ENCODE results near the gene NR3C2.
A peak's percentile ranks its signal among the peaks of the same experiment; 100 is the strongest.

The NR3C2 gene

DNA sequence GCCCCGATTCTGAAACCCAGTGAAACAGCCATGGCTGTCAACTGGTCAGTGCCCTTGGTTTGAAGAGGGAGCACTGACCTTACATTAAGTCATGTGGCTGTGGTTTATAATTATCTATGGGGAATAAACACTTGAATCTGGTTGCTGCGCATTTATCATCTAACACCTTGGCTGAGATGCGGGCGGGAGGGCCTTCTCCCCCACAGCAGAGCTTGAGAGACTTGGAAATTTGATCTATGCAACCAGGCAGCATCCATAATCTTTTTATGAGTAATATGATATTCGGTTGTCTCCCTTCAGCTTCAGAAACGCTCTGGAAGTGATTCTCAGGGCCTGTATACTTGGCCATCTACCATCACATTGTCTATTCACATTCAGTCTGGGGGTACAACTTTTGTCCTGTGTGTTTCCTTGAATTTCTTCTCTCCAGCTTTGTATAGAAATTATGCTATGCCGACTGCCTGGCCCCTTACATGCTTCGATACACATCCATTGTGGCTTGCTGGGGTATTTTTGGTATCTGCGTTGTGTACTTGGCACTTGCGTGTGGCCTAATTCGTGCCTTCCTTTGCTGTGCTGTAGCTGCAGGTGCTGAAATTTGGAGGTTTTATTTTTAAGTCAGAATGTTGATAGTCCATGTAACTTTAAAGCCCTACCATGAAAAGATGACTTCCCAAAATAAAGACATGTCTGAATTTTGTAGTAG lies 388.8 kb downstream of the NR3C2 start:
- no peak for DNase-seq (ENCODE audit: low read depth)

DNA sequence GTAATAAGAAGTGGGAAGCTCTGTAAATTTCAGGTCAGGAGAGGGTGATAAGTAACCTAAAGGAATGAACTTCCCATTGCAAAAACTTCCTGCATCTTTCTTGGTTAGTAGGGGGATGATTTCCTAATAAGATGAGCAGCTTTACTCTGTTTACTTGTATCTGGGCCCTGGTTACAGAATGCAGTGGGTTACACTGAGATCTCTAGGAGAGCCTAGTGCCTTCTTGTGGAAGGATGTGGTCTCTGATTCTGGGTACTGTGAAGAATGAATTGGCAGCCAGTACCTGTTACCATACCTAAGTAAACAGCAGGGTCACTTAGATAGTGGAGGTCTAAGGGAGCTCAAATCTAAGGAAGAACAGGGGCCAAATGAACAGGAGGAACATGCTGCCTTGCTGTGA lies 389.8 kb downstream of the NR3C2 start:
- DNase-seq (ENCODE audit: low read depth): no peak

DNA sequence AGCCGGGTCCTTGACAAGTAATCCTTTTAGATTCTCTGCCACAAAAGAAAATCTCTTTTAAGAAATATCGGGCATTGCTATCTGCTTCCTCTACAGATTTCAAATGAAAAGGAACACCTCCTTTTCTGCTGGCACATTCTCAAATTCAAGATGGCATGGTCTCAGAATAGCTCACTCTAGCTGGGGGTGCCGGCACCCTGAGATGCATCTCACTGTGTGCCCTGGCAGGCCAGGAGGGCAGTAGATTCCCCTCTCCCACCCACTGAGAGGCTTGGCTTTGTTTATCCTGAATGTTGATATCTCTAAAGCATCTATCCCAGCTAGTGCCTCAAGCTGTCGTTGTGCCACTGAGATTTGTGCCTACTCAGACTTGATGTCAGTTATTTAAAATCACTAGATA lies 390.8 kb downstream of the NR3C2 start:
- DNase-seq (ENCODE audit: low read depth): no peak

DNA sequence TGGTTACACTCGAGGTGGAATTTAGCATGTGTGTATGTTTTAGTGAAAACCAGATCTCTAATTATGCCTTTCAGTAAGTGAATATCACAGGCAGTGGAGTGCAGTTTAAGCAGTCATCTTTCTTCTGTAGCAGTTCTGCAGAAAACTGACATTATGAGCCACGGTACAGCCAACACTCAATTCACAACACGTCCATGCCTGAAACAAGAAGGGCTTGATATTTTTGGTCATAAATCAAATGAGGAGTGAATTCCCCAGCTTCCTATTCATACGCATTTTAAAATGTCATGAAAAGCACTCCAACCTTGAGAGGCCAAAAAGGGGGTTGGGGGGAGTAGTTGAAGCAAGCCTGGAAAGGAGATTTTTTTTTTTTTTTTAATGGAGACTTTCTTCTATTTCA lies 393.6 kb downstream of the NR3C2 start:
- no peak for DNase-seq (ENCODE audit: low read depth)

DNA sequence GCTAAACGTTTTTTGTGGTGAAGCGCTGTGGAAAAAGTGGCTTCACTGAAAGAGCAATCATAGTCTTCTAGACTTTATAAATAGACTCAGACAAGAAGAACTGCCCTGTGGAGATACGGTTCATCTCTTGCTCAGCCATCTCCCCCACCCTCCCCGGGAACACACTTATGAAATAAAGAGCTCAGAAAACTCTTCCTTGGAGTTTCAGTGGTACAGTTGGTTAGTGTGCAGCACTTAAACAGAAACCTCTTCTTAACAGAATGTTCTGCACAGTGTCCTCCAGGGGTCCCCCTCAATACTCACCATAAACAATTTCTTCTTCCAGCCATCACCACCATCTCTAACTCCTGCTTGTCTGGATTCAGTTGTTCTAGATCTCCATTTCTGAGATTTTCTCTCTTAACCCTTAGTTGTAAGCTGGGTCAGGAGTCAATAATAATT lies 397.3 kb downstream of the NR3C2 start:
- no peak for DNase-seq (ENCODE audit: low read depth)

DNA sequence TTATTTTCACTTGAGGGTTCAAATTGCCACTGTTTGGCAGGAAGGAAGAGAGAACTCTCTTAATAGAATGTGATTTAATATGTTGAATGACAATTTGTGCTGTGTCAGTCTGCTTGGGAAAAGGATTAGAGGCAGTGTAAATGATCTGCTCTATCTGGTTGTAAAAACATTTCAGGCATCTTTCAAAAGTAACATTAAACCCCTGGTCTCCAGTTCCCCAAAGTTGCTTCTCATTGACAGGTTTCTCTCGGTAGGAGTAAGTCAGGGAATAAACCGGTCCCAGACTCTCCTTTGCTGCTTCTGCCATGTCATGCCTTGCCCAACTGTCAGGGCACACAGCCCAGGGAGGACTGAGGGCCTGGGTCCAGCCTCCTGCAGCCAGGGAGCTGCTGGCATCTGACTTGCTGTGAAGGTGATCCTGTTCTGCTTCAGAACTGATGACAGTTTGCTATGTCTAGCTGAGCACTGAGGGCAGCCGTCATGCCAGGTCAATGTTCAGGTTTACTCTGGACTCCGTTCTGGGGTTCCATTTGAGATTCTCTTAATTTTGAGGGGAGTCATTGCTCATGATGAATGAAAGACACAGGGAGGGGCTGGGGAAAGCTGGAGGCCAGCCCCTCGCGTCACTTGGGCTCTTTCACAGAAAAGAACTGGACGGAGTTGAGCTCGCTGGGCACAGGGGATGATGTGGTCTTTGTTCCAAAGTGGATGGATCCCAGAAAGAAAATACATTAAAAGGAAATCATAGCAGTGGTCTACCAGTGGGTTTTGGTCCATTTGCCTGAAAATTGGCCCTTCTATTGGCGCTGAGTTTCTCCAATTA lies 397.9 kb downstream of the NR3C2 start:
- no peak for DNase-seq (ENCODE audit: low read depth)

DNA sequence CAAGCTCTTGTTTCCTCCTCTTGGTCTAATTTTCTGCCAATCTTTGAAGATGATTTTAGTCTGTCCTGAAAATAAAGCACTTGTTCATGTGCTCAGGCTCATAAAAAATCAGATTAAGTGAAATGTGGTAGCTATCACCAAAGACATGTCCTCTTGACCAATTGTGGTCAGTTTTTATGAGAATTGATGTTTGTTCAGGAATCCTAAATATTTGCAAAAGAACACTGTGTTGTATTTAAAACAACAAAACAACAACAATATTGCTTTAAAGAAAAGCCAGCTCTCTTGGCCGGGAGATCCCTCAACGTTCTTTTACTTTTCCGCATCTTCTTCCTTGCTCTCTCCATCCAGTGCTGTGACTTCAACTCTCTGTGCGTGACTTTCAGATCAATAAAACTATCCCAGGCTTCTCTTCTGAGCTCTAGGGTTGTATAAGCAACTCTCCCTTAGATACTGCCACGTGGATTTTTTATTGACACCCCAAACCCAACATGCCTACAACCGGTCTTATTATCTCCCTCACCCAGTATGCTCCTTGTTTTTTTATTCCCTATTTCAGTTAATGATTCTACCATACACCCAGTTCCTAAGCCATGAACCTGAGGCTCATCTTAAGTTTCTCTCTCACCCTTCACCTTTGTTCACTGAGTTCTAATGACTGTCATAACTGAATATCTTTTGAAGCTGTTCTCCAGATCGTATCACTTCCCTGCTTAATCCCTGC lies 400.4 kb downstream of the NR3C2 start:
- DNase-seq (ENCODE audit: low read depth): no peak

DNA sequence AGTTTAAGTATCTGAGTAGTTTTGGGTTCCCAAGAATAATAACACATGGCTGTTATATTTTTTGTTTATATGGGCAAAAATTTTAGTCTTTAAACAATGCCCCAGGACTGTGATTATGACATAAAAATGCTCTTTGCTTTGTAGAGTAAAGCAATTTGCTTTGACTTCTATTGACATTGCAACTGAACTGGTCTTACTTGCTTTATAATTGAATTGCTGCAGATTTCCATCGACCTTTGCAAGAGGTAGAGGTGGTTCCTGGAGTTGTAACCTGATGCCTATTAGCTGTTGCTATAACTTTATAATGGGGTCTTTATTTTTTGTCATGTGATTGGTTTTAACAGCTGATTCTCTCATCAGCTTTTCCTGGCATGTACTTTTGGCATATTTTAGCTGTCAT lies 407.4 kb downstream of the NR3C2 start:
- no peak for DNase-seq (ENCODE audit: low read depth)

DNA sequence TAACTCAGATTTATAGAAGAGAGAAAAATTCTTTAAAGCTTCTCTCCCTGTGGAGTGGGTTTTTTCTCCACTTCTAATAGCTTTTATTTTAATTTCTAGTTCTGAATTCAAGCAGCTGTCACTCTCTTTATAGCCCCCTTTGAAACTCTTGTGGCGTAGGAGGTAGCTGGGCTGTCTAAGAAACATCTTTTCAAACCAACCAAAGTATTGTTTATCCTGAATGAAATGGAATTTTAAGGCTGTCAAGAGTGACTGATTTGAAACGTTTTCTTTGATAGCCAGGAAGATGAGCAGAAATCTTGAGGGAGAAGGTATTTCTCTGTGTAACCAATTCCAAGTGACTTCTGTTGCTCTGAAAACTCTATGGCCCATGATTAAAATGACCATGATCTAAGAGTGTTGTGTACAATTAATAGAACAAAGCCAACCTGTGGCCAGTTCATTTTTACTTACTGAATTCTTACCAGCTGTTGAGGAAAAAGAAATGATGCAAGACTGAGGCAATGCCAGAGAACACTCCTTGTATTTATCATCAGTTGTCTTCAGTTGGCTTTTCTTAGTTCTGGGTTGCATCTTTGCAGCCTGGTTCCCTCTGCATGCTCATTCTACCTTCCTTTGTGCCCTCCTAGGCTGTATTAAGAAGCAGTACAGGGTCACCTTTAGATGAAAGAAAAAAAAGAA lies 411.9 kb downstream of the NR3C2 start:
- peak; percentile 54 for DNase-seq (ENCODE audit: low read depth)

DNA sequence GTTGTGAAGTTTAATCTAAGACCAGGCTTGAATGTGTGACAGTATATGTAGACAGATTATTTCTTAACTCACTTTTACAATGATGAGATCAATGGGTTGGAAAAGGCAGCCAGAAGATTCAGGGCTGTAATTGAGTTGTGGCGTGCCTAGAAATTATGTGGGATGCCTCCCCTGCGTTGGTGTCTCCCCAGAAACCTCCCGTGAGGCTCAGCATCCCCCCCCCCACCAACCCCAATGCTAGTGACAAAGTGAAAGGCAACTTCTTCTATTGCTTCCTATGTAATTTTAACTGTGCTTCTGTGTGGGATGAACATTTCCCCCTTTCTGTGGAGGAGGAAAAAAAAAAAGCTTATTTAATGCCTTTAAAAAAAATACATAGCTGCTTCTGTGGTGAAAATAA lies 412.4 kb downstream of the NR3C2 start:
- no peak for DNase-seq (ENCODE audit: low read depth)
